ENCODE results near the gene ATP13A5. TPM values are rescaled to one million over a fixed set of nuclear protein-coding genes. Genes with fewer than 3 reads are reported as not detected.

ATP13A5 gene
- total and polyA plus RNA-seq, 2 experiments from 2014 or later: not detected

DNA sequence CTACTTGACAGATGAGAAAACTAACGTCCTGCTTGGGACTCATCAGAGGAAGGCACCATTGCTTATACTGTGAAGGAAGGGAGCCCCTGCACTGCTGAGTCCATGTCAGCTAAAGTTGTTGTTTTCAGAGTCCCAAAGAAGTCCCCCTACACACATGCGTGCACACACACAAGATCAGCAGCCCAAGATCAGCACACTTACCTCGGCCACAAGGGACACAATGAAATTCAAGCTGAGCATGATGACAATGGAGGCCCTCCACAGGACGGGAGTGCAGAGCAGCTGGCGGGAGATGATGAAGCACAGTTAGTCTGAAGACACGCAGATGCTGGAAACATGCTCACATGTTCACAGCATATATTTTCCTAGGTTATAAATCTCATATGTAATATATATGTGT is 28.6 kb upstream of the ATP13A5 start:
- WGBS, 2 experiments (ENCODE audit: low coverage in 1 of 2, low lambda C conversion rate in 2 of 2, missing lambda C conversion rate in 2 of 2): 15 to 16% methylated on average over 6 of the region's 6 CpGs
- H3K4me3 ChIP-seq: no peak overlapping the region
- no peaks in the 10 kb centered on the region for H3F3A ChIP-seq (ENCODE audit: insufficient read depth)
- no peak overlapping the region for H2AFZ ChIP-seq
- H3K9me3 ChIP-seq (ENCODE audit: low read depth): no peaks in the 10 kb centered on the region
- H3K9ac ChIP-seq: no peak overlapping the region
- no peak overlapping the region for H3K4me2 ChIP-seq (ENCODE audit: unreplicated experiment)
- no peak for DNase-seq
- no peaks in the 10 kb centered on the region for H4K20me1 ChIP-seq (ENCODE audit: insufficient read depth)
- in situ Hi-C loops (cut with MboI): no loop called here
- no peaks in the 10 kb centered on the region for H3K79me2 ChIP-seq (ENCODE audit: insufficient read depth)
- no peaks in the 10 kb centered on the region for H3K4me1 ChIP-seq (ENCODE audit: insufficient read depth)
- no peak for TF ChIP-seq EZH2phosphoT487 (IDR thresholded peaks at IDR 0.05; ENCODE audit: insufficient read depth, low read depth)
- TF ChIP-seq EZH2 (IDR thresholded peaks at IDR 0.05; ENCODE audit: insufficient read depth, poor library complexity, severe bottlenecking): no peak
- H3K9me2 ChIP-seq (ENCODE audit: insufficient read depth): no peaks in the 10 kb centered on the region
- H3K36me3 ChIP-seq (ENCODE audit: low read depth): no peaks in the 10 kb centered on the region
- H3K27me3 ChIP-seq (replicated peaks; ENCODE audit: insufficient read depth): no peaks in the 10 kb centered on the region
- H3K27ac ChIP-seq: no peak overlapping the region

DNA sequence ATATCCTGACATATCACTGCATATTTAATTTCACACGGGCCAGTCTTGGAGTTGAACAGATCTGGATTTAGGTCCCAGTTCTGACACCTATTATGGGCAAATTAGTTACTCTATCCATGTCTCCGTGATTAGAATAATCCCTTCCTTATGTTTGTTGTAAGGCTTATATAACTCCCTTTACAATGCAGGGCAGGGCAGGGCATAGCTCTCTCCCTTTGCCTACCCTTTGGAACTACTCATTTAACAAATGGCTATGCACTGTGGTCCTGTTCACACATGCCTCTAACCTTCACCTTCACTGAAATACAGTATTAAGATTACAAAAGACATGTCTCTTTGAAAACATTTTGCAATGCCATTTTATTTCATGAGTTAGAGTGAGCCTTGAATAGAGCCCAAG is 24.8 kb upstream of the ATP13A5 start:
- Histone ChIP-seq H3K27me3 (replicated peaks; ENCODE audit: insufficient read depth) (no peaks in the 10 kb centered on the region), H4K20me1 (ENCODE audit: insufficient read depth) (no peaks in the 10 kb centered on the region), H3K4me1 (ENCODE audit: insufficient read depth) (no peaks in the 10 kb centered on the region), H3K9me2 (ENCODE audit: insufficient read depth) (no peaks in the 10 kb centered on the region), H3K4me3 (no peak overlapping the region), H2AFZ (no peak overlapping the region), H3K27ac (no peak overlapping the region), H3K4me2 (ENCODE audit: unreplicated experiment) (no peak overlapping the region), H3K9ac (no peak overlapping the region), H3K79me2 (ENCODE audit: insufficient read depth) (no peaks in the 10 kb centered on the region), H3F3A (ENCODE audit: insufficient read depth) (no peaks in the 10 kb centered on the region), H3K9me3 (ENCODE audit: low read depth) (no peaks in the 10 kb centered on the region), H3K36me3 (ENCODE audit: low read depth) (no peaks in the 10 kb centered on the region)
- no peak for DNase-seq
- TF ChIP-seq EZH2phosphoT487 (IDR thresholded peaks at IDR 0.05; ENCODE audit: insufficient read depth, low read depth): no peak
- no peak for TF ChIP-seq EZH2 (IDR thresholded peaks at IDR 0.05; ENCODE audit: insufficient read depth, poor library complexity, severe bottlenecking)
- 25 to 30% methylated on average over 2 of the region's 2 CpGs for WGBS, 2 experiments (ENCODE audit: low coverage in 1 of 2, low lambda C conversion rate in 2 of 2, missing lambda C conversion rate in 2 of 2)
- in situ Hi-C loops (cut with MboI): no loop called here

- H3K27ac ChIP-seq: no peak overlapping the region
- H3K4me1 ChIP-seq (ENCODE audit: insufficient read depth): no peaks in the 10 kb centered on the region
- no peak for DNase-seq
- in situ Hi-C loops (cut with MboI): no loop called here
- H3K9me2 ChIP-seq (ENCODE audit: insufficient read depth): no peaks in the 10 kb centered on the region
- H3K79me2 ChIP-seq (ENCODE audit: insufficient read depth): no peaks in the 10 kb centered on the region
- no peak overlapping the region for H3K4me2 ChIP-seq (ENCODE audit: unreplicated experiment)
- H3K9me3 ChIP-seq (ENCODE audit: low read depth): no peaks in the 10 kb centered on the region
- no peak overlapping the region for H3K9ac ChIP-seq
- H3K27me3 ChIP-seq (replicated peaks; ENCODE audit: insufficient read depth): no peaks in the 10 kb centered on the region
- H2AFZ ChIP-seq: no peak overlapping the region
- no peak for TF ChIP-seq EZH2phosphoT487 (IDR thresholded peaks at IDR 0.05; ENCODE audit: insufficient read depth, low read depth)
- TF ChIP-seq EZH2 (IDR thresholded peaks at IDR 0.05; ENCODE audit: insufficient read depth, poor library complexity, severe bottlenecking): no peak
- H3K4me3 ChIP-seq: no peak overlapping the region
- no peaks in the 10 kb centered on the region for H3K36me3 ChIP-seq (ENCODE audit: low read depth)
- no peaks in the 10 kb centered on the region for H4K20me1 ChIP-seq (ENCODE audit: insufficient read depth)
- H3F3A ChIP-seq (ENCODE audit: insufficient read depth): no peaks in the 10 kb centered on the region
Observed at GRCh38 chr3:193400304-193400703, 21.8 kb upstream of the ATP13A5 start.

DNA sequence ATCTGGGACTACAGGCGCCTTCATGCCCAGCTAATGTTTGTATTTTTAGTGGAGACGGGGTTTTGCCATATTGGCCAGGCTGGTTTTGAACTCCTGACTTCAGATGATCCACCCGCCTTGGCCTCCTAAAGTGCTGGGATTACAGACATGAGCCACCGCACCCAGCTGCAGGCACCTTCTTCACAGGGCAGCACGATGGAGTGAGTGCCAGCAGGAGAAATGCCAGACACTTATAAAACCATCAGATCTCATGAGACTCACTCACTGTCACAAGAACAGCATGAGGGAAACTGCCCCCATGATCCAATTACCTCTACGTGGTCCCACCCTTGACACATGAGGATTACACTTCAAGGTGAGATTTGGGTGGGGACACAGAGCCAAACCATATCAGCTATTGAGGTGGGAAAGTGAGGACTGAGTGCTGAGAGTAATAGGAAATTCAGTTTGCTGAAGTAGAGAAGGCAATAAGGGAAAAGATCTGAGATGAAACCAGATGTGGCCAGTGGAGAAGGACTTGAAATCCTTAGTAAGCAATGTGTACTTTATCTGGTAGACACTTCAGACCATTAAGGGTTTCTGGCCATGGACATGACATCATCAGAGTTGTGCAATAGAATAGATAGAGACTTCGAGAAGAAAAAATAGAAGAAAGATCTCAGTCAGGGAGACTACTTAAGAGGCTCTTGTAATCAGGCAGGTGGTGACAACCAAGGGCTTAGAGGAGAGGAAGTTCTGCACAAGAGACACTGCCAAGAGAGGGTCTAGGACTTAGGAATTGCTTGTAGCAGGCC is 18.1 kb upstream of the ATP13A5 start:
- H4K20me1 ChIP-seq (ENCODE audit: insufficient read depth): no peaks in the 10 kb centered on the region
- H3K27ac ChIP-seq: no peak overlapping the region
- peak; percentile 8 for DNase-seq
- no peak for TF ChIP-seq EZH2 (IDR thresholded peaks at IDR 0.05; ENCODE audit: insufficient read depth, poor library complexity, severe bottlenecking)
- TF ChIP-seq EZH2phosphoT487 (IDR thresholded peaks at IDR 0.05; ENCODE audit: insufficient read depth, low read depth): no peak
- H2AFZ ChIP-seq: no peak overlapping the region
- H3K79me2 ChIP-seq (ENCODE audit: insufficient read depth): no peaks in the 10 kb centered on the region
- no peak overlapping the region for H3K4me3 ChIP-seq
- H3K27me3 ChIP-seq (replicated peaks; ENCODE audit: insufficient read depth): no peaks in the 10 kb centered on the region
- H3K9ac ChIP-seq: no peak overlapping the region
- 12 to 19% methylated on average over 7 of the region's 7 CpGs for WGBS, 2 experiments (ENCODE audit: low coverage in 1 of 2, low lambda C conversion rate in 2 of 2, missing lambda C conversion rate in 2 of 2)
- no peaks in the 10 kb centered on the region for H3K9me3 ChIP-seq (ENCODE audit: low read depth)
- H3K4me1 ChIP-seq (ENCODE audit: insufficient read depth): no peaks in the 10 kb centered on the region
- H3F3A ChIP-seq (ENCODE audit: insufficient read depth): no peaks in the 10 kb centered on the region
- no peak overlapping the region for H3K4me2 ChIP-seq (ENCODE audit: unreplicated experiment)
- H3K36me3 ChIP-seq (ENCODE audit: low read depth): no peaks in the 10 kb centered on the region
- in situ Hi-C loops (cut with MboI): no loop called here
- H3K9me2 ChIP-seq (ENCODE audit: insufficient read depth): no peaks in the 10 kb centered on the region
